ENCODE data around the gene IL18BP.

The IL18BP gene

DNA sequence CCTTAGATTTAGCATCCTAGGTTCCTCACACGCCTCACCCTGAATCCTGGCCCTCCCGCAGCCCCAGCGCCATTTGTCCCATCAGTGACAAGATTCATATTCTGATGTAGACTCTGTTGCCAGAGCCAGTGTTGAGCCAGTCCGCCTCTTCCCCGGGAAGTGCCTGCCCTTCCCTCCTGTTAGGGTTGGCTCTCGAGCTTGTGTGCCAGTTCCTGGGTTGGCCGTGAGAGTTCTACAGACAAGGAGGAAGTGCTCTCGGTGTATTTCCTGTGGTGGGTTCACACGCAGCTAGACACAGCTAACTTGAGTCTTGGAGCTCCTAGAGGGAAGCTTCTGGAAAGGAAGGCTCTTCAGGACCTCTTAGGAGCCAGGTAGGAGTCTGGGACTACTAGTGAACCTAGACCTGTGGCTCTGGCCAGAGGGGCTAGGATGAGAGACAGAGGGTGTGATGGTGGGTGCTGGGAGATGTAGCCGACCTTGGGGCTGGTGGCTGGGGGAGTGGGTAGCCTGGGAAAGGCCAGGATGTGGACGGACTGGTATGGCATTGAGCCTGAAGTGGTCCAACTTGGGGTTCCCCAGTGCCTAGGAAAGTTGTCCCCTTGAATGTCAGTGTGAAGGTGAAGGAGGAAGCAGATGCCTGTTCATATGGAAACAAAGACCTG, at the start of gene IL18BP:
Gene IL18BP (plus strand): TSS at position 261 of the 662 bp plus-strand sequence. CDS start 1,076 bp downstream, outside the sequence.
- no peak for DNase-seq

DNA sequence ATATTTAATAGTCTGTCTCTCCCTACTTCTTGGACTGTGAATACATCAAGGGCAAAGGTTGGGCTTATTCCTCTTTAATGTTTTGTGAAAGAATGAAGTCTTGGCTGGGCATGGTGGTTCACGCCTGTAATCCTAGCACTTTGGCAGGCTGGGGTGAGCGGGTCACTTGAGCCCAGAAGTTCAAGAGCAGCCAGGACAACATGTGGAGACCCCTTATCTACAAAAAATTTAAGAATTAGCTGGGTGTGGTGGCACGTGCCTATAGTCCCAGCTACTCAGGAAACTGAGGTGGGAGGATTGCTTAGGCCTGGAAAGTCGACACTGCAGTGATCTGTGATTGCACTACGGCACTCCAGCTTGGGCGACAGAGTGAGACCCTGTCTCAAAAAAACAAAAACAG, 49.7 kb upstream of the IL18BP start:
- DNase-seq = no peak

DNA sequence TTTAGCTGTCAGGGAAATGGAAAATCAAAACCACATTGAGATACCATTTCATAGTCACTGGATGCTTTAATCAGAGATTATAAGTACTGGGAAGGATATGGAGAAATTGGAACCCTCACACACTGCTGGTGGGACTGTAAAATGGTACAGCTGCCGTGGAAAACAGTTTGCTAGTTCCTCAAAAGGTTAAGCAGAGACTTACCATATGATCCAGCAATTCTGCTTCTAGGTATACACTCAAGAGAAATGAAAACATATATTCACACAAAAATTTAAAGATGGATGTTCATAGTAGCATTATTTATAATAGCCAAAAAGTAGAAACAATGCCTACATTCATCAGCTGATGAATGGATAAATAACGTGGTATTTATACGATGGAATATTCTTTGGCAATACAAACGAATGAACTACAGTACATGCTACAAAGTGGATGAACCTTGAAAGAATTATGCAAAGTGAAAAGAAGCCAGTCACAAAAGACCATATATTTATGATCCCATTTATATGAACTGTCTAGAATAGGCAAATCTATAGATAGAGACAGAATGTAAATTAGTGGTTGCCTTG, 46.9 kb upstream of the IL18BP start:
- no peak for DNase-seq

DNA sequence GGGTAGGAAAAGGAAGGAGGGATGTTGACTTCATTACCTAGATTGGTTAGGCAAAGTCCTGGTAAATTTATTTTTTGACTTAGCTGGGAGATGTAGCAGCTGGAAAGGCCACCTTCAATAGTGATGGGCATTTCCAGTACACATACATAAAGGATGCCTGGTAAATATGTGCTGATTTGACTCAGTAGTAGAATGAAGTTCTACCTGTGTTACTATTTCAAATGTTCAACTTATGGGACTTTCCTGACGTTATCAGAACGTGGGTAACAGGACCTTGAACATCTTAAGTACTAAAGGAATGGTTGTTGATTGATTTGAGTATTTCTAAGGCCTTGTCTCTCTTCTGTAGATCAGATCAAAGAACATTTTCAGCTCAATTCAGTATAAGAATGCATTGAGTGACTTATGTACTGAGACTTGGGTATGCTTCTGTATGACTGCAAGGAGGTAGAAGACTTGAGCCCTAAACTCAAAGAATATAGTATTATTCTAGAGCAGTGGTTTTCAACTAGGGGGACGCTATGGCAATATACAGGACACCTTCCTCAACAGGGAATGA, 42.7 kb upstream of the IL18BP start:
- no peak for DNase-seq

DNA sequence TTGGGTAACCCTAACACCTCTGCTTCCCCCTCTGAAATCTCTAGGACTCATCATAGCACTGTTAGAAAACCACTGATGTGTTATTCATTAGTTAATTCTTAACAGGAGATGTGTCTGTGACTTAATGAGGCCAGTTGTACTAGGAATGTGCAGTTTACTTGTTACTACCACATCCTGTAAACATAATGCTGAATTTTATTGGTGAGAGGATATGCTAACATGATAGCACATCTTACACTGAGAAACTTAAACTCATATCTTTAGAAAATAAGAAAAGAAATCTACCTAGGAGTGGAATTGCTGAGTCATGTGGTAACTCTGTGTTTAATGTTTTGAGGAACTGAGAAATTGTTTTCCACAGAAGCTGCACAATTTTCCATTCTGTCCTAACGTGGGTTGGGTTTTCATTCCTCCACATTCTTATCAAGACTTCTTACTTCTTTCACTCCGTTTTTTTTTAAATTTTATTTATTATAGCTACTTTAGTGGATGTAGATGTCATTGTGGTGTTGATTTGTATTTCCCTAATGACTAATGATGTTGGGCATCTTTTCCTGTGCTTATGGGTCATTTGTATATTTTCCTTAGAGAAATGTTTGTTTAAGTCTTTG, 36.2 kb upstream of the IL18BP start:
- no peak for DNase-seq

DNA sequence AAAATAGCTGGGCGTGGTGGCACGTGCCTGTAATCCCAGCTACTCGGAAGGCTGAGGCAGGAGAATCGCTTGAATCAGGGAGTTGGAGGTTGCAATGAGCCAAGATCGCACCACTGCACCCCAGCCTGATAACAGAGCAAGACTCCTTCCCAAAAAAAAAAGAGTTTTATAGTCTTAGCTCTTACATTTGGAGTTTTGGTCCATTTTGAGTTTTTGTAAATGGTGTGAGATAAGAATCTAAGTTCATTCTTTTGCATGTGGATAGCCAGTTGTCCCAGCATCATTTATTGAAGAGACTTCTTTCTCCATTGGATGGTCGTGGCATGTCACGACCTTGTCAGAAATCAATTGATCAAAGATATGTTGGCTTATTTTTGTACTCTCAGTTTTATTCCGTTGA, 35.2 kb upstream of the IL18BP start:
- DNase-seq = no peak

DNA sequence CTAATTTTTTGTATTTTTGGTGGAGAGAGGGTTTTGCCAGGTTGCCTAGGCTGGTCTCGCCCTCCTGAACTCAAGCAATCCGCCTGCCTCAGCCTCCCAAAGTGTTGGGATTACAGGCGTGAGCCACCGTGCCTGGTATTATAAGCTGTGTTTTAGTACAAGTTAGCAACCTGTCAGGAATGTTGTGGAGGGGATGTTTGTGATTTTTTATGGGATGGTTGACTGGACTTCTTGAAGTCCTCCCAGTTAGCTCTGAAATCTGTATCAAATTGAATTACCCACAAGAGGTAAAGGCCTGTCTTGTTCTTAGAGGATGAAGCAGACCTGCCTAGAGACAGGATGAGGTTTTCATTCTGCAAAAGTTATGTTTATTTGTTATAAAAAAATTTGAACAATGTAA, 34.1 kb upstream of the IL18BP start:
- no peak for DNase-seq

DNA sequence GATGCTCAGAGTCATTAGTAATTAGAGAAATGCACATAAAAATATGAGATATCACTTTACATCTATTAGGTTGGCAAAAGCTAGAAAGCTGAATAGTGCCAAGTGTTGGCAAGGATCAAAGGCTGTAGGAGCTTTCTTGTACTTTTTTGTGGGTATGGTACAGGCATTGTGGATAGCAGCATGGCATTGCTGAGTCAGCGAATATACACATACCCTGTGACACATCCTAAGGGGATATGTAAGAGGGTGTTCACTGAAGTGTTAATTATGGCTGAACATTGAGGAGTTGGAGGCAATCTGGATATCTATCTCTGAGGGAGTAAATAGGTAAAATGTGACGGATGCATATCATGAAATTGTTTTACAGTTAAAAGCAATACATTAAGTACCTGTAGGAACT, 27.0 kb upstream of the IL18BP start:
- DNase-seq = no peak

DNA sequence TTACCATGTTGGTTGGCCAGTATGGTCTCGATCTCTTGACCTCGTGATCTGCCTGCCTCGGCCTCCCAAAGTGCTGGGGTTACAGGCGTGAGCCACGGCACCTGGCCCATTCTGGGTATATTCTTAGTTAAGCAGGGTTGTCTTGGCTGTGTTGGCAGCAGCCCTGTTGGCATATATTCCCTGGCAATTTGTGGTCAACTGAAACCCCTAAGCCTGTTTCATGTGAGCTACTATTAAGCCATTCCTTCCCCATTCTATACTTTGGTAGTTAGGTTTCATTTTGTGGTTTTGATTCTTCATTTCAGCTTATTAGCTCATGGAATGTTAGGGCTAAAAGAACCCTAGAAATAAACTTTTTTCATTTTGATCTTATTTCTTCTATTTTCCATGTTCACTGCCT, 22.2 kb upstream of the IL18BP start:
- no peak for DNase-seq

DNA sequence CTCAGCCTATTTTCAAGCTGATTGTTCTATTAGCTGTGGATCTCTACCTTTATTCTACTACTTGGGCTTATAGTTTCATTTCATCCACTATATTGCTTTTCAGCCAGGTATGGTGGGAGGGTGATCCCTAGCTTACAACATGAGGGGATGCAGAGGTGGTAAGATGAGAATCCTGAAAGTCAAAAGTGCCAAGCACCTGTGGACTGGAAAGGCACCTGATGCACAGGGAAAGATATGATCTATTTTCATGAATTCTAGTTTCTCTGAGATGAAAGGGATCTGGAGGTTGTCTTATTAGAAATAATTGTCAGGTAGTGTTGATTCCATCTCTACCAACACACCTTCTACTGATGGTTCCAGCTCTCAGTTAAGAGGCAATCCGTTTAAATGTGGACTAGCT, 21.6 kb upstream of the IL18BP start:
- no peak for DNase-seq

DNA sequence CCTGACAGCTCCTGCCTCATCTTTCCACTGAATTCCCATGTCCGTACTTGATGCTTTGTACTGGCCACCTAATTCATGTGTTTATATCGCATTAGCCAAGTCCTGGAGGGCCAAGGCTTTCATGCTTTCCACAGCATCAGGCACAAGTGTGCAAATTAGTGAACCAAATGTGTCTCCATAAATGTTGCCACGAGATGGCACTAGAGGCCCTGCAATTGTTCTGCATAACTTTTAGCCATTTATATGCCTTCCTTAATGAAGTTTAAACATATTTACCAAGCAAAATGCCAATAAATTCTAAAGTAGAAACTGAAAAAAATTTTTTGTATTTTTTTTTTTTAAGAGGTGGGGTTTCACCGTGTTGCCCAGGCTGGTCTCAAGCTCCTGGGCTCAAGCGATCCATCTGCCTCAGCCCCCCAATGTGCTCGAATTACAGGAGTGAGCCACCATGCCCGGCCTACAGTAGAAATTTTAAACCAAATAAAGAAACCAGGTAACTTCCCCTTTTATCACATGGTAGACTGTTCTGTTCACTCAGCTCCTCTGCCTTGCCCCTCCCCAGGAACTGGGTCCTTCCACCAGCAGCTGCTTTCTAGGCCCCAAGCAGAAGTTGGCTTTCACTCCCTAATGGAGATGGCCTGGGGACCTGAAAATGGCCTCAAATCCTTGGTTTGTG, 20.8 kb upstream of the IL18BP start:
- DNase-seq = no peak

DNA sequence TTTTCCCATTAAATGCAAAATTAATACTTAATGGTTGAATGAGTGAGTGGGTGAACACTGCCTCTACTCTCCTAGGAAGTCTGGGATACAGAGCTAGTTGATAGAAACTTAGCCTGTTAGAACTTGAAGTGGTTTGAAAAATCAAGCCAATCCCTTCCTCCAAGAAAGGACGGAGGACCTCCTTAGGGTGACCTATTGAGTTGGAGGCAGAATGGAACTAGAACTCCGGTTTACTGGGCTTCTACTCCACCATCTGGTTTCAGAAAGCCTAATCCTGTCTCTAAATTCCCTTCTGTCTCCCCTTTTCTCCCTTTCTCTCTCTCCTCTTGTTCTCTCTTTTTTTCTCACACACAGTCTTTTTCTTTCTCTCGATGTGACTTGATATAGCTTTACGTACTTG, 19.6 kb upstream of the IL18BP start:
- DNase-seq = no peak

DNA sequence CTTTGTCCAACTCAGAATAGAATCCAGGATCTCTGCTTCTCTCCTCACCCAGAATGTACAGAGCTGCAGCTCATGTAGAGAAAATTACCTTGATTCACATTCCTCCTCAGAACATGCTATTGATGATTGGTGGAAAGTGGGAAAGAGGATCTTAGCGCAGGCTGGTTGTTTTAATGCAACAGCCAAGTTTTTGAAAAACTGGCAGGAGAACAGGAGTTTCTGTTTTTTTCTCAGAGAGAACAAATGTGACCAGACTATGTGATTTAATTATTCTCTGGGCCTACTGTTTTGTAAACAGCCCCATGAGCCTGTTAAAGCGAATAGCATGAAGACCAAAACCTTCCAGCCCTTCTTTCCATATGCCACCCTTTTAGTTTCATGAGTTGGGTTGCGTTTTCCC, 19.1 kb upstream of the IL18BP start:
- DNase-seq = no peak

DNA sequence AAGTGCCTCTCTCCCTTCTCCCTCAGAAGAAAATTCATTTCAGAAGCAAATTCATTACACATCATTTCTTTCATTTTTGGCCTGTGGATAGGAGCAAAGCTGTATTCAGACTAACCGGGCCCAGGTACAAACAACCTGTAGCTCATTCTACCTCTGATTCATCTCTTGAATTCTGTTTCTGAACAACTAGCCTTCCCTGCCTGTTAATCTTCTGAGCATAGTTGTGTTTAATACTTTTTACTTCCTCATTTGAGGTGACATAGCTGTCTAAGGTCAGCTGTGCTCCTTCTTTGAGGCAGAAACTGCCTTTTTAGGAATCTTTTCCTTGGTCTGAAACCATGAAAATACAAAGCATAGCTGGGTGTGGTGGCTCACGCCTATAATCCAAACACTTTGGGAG, 12.6 kb upstream of the IL18BP start:
- DNase-seq = no peak

DNA sequence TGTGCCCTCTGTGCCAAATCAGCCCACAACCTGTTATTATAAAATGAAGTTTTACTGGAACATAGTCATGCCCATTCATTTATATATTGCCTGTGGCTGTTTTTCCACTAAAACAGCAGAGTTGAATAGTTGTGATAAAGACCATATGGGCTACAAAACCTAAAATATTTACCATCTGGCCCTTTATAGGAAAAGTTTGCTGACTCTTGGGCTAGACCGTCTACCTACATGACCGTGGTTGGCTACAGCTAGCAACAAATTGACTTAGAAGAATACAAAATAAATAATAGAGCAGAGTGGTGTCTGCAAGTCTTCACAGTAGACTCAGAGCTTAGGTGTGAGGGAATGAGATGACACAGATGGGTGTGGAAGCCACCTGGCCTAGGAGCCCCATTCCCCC, 11.2 kb upstream of the IL18BP start:
- no peak for DNase-seq

DNA sequence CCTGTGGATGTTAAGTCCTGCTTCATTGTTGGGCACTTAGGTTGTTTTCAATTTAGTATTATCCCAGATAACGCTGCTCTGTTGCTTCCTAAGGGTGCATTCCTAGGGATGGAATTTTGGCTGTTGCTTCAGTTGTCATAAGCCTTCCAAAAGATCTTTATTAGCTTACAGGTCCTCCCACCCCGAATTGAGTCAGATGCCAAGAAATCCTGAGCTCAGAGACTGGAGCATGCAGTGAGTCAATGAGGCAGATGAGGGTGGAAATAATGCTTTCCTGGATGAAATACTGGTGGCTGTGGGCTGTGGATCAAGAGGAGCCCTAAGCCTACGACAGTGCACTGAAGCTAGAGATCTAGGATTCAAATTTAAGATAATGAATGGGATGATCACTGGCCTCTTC, 10.7 kb upstream of the IL18BP start:
- DNase-seq = no peak

DNA sequence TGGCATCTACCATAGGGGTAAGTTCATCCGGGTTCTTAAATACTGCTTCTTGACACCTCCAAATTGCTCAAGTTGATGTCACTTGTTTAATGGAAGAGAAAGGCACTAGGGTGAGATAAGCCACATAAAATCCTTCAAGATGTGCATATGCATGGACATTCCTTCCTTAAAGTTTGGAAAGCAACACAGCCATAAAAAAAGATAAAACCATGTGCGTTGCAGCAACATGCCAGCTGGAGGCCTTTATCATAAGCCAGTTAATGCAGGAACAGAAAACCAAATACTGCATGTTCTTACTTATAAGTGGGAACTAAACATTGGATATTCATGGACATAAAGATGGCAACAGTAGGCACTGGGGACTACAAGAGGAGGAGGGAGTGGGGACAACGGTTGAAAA, 8.0 kb upstream of the IL18BP start:
- DNase-seq = no peak

DNA sequence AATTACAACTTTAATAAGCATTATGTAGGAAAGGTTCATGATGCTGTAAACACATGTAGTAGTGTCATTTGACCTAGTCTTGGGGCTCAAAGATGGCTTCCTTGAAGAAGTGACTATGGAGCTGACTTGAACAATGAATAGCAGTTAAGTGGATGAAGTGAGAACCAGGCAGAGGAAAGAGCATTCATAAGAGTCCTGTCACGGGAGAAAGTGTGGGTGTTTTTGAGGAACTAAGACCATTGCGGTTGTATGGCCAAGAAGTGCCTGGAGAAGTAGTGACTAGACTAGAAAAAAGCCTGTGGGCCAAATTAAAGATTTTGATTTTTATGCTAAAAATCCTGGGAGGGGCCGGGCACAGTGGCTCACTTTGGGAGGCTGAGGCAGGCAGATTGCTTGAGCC, 7.2 kb upstream of the IL18BP start:
- no peak for DNase-seq

DNA sequence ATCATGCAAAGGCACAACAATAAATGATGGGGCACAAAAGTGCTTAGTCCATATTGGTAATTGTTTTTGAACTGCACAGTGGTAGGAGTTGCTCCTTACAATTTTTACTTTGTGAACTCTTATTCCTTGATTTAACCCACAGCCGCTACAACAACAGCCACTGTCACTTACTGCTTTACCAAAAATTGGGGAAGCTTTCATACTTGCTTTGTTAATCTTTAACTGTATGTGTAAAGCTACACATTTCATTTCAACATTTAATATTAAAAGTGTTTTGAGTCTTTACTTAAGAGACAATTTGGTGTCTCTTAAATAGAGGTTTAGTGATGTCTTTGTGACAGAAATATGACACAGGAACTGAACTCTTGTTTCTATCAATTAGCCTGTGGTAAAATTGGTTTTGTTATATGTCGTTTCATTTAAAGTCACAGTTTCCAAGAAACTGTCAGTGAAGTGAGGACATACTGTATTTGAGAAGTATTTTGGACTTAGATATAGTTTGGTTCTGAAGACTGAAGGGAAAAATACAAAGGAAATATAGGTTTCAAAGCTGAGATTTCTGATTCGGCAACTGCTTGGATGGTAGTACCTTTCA, 6.5 kb upstream of the IL18BP start:
- DNase-seq = no peak

DNA sequence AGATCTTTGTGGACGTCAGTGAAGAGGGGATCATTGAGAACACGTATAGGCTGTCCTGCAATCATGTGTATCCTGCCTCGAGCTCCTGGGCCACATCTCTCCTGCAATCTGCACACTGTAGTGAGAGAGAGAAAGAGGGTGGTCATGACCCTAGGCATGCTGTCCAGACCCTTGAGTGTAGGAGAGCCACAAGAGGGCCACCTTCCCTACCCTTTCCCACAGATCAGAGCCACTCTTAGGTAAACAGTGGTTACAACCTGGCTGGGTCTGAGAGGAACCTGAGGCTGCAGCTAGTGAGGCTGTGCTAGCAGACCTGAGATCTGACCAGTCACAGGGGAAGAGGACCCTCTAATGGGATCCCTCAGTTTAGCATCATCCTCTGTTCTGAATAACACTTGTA, 3.9 kb upstream of the IL18BP start:
- no peak for DNase-seq

DNA sequence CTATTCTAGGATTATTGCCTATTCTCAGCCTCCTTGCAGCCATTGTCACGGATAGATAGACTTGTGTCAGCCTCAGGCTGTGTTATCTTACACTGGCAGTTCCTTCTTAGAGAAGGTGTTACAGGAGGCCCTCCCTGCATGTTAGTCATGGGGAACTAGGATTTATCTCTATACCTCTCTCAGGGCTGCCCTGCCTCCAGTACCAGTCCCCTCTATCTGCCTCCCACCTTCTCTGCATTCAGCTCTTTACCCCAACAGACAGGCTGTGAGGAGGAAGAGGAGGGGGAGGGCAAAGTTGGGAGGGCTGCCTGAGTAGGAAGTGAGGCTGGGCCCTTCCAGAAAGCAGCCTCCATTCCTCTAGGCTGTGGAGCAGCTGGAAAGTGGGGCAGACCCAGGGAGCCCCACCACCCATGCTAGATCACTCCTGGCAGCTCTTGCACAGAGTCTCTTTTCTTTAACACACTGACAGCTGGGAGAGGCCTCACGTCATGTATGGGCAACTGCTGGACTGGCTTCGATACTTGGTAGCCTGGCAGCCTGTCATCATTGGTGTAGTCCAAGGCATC, 2.9 kb upstream of the IL18BP start:
- DNase-seq = no peak

DNA sequence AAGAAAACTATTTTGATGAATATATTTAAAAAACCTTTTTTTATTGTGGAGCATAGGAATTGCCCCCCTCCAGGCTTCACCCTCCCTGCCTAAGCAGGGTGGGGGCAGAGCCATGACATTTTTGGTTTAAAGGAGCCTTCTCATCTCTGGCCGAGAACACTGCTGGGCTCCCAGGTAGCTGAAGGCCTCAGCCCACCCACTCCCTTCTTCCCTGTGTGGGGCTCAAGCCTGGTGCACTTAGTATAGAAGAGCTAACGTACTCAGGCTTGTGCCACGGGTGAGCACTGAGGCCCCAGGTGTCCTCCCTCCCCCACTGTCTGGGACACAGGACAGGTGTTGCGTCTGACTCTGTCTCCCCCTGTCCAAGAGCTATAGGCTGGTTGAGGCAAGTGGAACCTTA, 2.2 kb upstream of the IL18BP start:
- DNase-seq = no peak

DNA sequence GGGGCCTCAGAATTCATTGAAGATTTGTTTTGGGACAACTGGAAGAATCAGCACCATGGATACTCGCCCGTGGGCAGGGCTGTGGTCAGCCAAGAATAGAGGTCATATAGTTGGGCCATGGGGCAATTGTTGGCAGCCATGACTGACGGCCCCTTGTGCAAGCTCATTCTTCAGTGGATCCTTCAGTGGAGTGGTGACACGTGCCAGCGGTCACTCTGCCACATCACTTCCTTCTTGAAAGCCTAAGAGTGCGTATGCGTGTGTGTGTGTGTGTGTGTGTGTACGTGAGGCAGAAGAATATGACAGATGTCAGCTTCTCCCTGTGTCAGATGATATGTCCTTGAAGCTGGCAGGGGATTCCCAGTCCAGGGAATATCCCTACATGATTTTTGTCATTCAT, 1.8 kb upstream of the IL18BP start:
- no peak for DNase-seq

All from activated CD4-positive, alpha-beta T cell treated with anti-CD3 and anti-CD28 coated beads for 1 hour (primary cell).